ENCODE results near the gene NRTN. TPM values are rescaled to one million over a fixed set of nuclear protein-coding genes. Genes with fewer than 3 reads are reported as not detected.

Gene NRTN
- total RNA-seq, 1 experiment from 2014 or later = 4.6 TPM

- H4K91ac ChIP-seq (ENCODE audit: insufficient read length, low read depth, low read length) = no peak overlapping the region
- H4K8ac ChIP-seq (replicated peaks; ENCODE audit: insufficient read length, low read depth, low read length) = no peak overlapping the region
- H3K56ac ChIP-seq (ENCODE audit: insufficient read length, low read depth, low read length) = no peak overlapping the region
- no peak for DNase-seq
- H3K79me1 ChIP-seq (ENCODE audit: insufficient read depth, low read depth, low read length, poor library complexity, severe bottlenecking) = no peaks in the 10 kb centered on the region
- Mint-ChIP-seq H3K4me3 (no peak overlapping the region), H3K4me1 (0 out of 4 replicates have a peak, but pooled peaks cover 0 to 3% of the 10 kb centered on the region in 2 experiments), H3K9me3 (no peaks in the 10 kb centered on the region; a peak in 1 of 5 replicates), H3K36me3 (ENCODE audit: insufficient read depth in 1 of 3, low read depth in 3 of 3) (no peaks in the 10 kb centered on the region), H3K27me3 (ENCODE audit: low read depth) (peaks cover 46% of the 10 kb centered on the region), H3K27ac (no peak overlapping the region; a peak in 1 of 7 replicates)
- H2BK20ac ChIP-seq (ENCODE audit: low read depth, low read length, poor library complexity, severe bottlenecking) = no peak overlapping the region
- H3K27me3 ChIP-seq (ENCODE audit: insufficient read depth, low read length) = no peaks in the 10 kb centered on the region
- H2AK5ac ChIP-seq (ENCODE audit: insufficient read length, low read length) = no peak overlapping the region
- H3K18ac ChIP-seq (ENCODE audit: insufficient read length, low read depth, low read length) = no peak overlapping the region
- H3K4me1 ChIP-seq (ENCODE audit: insufficient read depth, low read length) = no peaks in the 10 kb centered on the region
- H3T11ph ChIP-seq (ENCODE audit: low read length) = no peak overlapping the region
- H3K79me2 ChIP-seq (ENCODE audit: insufficient read depth, low read length) = no peaks in the 10 kb centered on the region
- no peak overlapping the region for H2BK15ac ChIP-seq (ENCODE audit: low read depth, low read length)
- H3K23me2 ChIP-seq (ENCODE audit: insufficient read length, low read depth, low read length, poor library complexity, severe bottlenecking) = peaks cover 9% of the 10 kb centered on the region
- no peak overlapping the region for H2BK12ac ChIP-seq (ENCODE audit: insufficient read length, low read depth, low read length)
- H3K9me3 ChIP-seq (ENCODE audit: control insufficient read depth, low read depth, low read length) = no peaks in the 10 kb centered on the region
- no peak for TF ChIP-seq CTCF (conservative IDR thresholded peaks at IDR 0.05)
- H3K4ac ChIP-seq (ENCODE audit: low read depth, low read length) = no peak overlapping the region
- no peak overlapping the region for H3K9ac ChIP-seq (ENCODE audit: extremely low read depth, insufficient read length, low read length)
- no peak overlapping the region for H3K23ac ChIP-seq (ENCODE audit: insufficient read length, low read depth, low read length)
- no peak overlapping the region for H3K14ac ChIP-seq (ENCODE audit: insufficient read depth, low read length)
- H2BK120ac ChIP-seq (ENCODE audit: low read depth, low read length, poor library complexity, severe bottlenecking) = no peak overlapping the region
- H4K20me1 ChIP-seq (ENCODE audit: control insufficient read depth, insufficient read depth, insufficient read length) = no peaks in the 10 kb centered on the region
- no peak overlapping the region for H3K27ac ChIP-seq (ENCODE audit: insufficient read length, low read depth, low read length)
- H2BK5ac ChIP-seq (ENCODE audit: insufficient read length, low read length) = no peak overlapping the region
- no peak overlapping the region for H3K4me2 ChIP-seq (ENCODE audit: insufficient read depth, insufficient read length, low read length)
- no peak overlapping the region for H4K5ac ChIP-seq (ENCODE audit: insufficient read length, low read depth, low read length)
- WGBS (ENCODE audit: extremely low coverage, insufficient read length, low lambda C conversion rate) = no CpG with 5 or more reads among the region's 6 CpGs
- H2AFZ ChIP-seq (ENCODE audit: low read length) = no peak overlapping the region
These were observed 27.8 kb downstream of the NRTN start for GRCh38 chr19:5832527-5833216.

All from H9 (cell line).